ENCODE results near the gene FARP1. TPM values are rescaled to one million over a fixed set of nuclear protein-coding genes. Genes with fewer than 3 reads are reported as not detected.

Gene FARP1
- polyA plus RNA-seq, 1 donor: 73.0 TPM

DNA sequence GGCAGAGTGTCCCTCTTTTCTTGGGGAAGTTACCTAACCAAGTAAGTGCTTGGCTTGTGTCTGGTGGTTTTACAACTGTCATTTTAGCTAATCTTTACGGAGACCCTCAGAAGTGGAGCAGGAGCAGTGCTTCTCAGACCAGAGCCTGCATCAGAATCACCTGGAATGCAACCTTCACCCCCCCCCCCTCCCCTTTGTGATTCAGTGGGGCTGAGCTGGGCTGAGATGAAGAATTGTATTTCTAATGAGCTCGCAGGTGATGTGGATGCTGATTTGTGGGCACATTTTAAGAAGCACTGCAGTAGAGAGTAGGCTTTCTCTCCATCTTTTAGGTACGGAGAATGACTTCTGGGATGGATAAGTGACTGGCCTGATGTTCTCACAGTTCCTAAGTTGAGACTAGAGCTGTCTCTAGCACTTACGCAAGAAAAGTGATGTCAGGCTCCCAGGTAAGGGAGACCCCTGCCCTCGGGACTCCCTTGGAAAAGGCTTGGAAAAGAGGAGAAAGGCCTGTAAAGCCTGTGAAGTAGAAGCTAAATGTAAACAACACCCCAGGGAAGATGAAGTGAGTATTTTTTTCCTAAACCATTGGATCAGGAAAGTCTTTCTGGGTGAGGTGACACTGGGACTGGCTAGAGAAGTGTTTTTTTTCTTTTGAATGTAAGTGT, 57.5 kb downstream of the FARP1 start:
- DNase-seq (ENCODE audit: low read depth): no peak

DNA sequence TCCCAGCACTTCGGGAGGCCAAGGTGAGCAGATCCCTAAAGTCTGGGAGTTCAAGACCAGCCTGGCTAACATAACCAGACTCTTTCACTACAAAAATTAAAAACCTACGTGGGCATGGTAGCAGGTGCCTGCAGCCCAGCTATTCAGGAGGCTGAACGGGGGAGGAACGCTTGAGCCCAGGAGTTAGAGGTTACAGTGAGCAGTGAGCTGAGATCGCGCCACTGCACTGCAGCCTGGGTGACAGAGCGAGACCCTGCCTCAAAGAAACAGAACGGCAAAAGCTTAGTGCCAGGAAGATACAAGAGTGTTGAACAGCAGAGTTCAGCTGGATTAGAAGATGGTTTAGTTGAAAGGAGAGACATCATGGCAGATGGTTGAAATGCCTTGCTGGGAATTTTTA, 58.3 kb downstream of the FARP1 start:
- no peak for DNase-seq (ENCODE audit: low read depth)

DNA sequence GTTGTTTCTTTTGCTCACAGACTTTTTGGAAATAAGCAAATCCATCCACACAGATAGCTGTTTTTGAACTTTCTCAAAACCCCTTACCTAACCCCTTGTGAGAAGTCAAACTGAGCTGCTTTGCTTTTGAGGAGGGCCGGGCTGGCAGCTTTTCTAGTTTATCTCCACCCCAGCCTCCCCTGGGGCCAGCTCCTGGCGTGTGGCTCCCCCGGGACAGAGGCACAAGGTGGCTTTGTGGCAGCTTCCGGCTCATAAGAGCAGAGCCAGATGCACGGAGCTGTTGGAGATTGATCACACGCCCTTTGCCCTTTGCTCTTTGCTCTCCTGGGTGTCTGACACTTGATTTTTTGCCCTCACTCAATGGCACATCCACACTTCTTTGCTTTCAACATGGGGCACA, 59.1 kb downstream of the FARP1 start:
- DNase-seq (ENCODE audit: low read depth): no peak

DNA sequence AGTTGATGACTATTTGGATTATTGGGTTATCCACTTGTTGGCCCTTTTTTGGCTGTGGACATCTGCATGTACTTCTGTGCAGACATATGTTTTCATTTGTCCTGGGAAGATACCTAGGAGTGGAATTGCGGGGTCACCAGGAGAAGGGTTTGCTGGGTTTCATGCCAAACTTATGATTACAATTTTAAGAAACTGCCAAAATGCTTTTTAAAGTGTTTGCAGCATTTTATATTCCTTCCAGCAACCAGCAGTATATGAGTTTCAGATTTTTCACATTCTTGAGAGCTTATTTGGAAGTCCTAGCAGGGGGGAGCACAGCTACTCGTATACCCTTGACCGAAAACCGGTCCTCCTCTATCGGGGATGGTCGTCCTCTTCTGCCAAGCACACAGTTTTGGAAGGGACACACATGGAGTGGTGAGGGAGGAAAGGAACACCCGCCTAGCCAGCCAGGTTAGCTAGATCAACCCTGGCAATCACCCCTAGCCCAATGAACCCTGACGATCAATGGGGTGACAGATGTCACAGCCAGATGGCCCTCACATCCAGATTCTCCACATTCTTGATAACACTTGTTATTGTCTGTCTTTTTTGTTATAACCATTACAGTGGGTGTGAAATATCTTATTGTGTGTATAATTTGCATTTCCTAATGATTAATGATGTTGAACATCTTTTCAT, 60.9 kb downstream of the FARP1 start:
- DNase-seq (ENCODE audit: low read depth): no peak

DNA sequence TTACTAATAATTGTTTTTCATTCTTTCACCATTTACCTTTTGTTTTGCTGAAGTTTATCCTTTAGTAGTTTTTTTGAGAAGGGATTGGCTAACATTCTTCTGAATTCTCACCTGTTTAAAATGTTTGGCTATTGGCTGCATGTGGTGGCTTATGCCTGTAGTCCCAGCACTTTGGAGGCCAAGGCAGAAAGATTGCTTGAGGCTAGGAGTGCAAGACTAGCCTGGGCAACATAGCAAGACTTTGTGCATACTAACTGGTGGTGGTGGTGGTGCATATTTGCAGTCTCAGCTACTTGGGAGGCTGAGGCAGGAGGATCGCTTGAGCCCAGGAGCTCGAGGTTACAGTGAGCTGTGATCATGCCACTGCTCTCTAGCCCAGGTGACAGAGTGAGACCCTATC, 61.7 kb downstream of the FARP1 start:
- no peak for DNase-seq (ENCODE audit: low read depth)

DNA sequence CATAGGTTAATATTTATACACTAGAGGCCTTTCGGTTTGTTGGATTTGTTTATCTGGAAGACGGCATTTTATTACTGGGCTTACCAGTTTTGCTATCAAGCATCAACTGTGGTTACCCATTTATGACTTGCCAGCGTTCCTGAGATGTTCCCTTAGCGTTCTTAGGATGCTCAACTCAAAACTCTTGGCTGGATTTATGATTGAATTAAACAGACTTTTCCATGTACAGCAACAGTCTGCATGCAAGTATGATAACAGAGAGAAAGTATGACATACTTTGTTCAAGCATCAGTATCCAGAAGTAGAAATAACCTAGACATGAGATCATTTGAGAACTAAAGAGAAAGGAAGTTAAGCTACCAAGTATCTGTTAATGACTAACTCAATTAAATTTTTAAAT, 64.1 kb downstream of the FARP1 start:
- DNase-seq (ENCODE audit: low read depth): no peak

DNA sequence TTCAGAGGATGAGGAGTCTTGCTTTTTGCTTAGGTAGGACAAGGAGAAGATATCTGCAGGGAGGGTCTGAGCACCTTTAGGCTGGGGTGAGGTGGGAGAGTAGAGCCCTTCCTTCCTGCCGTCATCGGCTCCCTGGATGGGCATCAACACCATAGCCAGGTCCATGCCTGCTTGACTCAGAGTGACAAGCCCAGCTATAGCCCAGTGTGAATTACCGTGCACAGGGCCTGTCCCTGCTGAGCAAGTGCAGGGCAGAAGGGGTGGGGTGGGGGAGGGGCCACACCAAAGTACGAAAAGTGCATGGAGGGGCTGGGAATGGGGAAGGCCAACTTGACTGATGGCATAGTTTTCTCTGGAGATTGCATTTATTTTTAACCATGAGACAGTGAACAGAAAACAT, 64.5 kb downstream of the FARP1 start:
- no peak for DNase-seq (ENCODE audit: low read depth)

DNA sequence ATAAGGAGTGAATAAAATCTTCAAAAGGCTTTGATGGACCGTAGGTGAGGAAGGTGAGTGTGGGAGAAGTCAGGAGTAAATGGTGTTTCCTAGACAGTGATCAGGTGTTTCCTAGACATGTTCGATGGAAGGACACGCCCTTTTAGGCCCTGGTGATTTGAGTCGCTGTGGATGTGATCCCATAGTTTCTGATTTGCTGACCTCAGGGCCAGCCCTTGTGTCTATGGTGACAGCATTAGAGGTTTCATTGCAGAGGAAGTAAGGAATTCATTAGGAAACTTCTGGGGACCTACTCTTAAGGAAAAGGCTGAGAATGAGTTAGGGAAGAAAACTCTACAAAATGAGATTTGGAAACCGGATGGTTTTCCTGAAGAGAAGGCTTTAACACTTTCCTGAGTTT, 65.7 kb downstream of the FARP1 start:
- no peak for DNase-seq (ENCODE audit: low read depth)

DNA sequence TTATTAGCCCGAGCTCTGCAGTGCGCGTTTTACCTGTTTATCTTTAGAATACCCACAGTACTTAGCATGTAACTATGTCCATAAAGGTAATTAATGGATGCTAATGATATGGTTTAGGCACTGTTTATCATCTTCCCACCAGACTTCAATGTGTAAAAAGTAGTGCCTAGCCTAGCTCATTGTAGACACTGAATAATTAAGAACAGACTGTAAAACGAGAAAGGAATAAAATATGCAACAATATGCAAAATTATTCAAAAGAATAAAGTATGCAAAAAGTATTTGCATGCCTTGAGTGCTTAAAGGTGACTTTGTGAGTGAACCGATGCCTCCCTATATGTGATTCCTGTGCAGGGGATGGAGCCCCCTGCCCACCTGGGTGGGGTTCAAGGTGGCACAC, 69.9 kb downstream of the FARP1 start:
- no peak for DNase-seq (ENCODE audit: low read depth)

DNA sequence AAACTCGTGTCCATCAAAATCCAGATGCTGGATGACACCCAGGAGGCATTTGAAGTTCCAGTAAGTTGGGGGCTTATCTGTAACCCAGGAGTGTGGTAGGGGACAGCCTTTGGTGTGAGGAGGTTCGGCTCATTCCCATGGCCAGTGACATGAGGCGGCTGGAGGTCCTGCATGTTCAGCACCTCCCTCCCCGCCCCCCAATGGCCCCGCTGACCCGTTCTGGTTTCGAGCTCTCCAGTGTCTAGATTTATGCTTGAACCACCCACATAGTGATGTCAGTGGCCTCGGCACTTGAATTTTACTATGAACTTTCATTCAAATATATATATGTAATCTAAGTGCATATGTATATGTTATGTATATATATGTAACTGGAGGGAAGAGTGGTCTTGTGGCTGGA, 70.5 kb downstream of the FARP1 start:
- DNase-seq (ENCODE audit: low read depth): no peak

DNA sequence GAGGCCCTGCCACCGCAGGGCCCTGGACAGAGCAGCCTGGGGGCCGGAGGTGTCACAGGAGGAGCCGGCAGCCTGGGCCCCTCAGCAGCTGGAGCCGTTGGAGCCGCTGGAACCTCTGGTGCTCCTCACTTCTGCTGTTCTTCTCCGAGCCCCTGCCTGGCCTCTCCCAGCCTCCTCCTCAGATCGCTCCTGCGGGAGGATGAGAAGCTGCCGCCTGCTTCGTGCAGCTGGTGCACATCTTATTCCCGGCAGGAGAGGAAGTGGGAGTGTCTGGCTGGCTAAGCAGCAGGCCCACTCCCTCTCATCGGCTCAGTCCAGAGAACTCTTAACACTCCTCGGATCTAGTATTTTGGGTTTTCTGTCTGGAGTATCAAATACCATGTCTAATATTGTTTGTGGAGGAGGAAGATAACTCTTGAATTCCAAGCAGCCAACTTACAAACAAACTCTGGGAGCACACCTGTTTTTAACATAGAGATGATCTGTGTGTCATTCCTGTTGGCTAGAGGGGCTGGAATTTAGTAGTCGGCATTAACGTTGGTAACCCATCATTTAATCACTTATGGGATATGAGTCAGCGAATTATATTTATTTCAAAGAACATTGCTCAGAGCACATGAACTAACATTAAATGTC, 71.2 kb downstream of the FARP1 start:
- no peak for DNase-seq (ENCODE audit: low read depth)

DNA sequence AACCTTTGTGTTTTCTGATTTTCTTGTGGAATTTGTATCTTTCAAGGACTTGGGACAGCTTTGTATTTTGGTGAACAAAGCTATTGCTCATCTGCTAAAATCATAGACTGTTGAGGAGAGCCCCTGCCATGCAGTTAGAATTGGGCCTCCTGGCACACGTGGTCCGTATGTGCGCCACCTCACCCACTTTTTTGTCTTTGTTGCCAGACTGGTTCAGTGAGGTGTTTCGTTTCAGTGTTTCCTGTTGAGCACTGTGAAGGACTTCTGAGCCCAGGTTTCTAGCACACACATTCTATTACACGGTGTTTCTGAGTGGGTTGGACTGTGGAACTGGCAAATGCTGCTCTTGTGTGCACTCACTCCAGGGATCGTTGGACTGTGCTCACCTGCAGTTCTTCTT, 71.8 kb downstream of the FARP1 start:
- no peak for DNase-seq (ENCODE audit: low read depth)

DNA sequence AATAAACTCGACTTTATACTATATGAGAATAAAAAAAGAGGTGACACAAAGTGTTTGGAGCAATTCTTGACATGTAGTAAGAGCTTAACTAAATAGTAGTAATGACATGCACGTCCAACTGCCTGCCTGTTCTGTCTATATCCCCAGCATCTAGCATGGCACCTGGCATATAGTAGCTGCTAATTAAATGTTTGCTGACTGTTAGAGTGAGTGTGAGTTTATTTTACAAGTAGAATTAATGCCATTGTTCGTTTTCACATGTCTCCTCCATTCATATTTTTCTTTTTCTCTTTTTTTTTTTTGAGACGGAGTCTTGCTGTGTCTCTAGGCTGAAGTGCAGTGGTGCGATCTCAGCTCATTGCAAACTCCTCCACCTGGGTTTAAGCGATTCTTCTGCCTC, 72.6 kb downstream of the FARP1 start:
- DNase-seq (ENCODE audit: low read depth): no peak

DNA sequence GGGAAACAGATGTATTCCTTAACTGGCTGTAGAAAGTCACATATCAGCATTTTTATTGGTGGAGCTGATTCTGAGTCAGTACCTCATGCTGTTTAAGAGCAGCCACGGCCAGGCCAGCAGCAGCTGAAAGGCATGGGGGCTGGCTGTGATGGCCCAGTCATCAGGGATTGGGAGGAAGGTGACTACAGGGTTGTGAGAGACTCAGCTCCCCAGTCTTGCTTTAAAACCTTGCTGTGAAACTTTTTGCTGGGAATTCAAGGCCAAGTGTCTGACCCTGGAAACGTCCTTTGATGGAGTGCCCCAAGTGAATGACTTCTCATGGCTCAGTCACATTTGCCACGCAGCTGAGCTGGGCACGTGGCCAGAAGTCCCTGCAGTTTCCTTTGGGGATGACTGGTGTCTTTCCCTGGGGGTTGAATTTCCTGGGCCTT, 73.3 kb downstream of the FARP1 start:
- no peak for DNase-seq (ENCODE audit: low read depth)

DNA sequence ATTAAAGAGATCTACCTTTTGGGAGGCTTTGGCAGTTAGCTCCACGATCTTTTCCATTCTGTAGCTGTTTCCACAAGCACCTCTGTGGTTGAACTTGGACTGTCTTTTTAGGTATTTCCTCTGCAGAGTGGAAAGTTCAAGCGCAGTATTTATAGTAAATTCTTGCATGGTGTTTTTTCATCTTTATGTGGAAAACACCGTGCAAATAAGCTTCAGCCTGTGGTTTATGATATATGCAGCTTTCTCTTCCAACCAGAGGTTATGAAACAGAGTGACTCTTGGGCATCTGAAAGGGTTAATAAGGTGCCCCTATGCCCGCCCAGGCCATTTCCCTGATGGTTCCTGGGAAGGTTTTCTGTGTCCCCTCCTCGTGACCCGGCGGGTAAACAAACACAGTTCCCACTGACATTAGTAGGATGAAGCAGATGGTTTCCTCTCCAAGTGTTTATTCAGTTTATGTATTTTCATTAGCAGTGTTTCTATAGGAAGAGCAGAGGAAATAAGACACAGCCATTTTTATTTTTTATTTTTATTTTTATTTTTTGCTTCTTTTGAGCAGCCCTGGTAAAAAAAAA, 73.9 kb downstream of the FARP1 start:
- DNase-seq (ENCODE audit: low read depth): no peak

DNA sequence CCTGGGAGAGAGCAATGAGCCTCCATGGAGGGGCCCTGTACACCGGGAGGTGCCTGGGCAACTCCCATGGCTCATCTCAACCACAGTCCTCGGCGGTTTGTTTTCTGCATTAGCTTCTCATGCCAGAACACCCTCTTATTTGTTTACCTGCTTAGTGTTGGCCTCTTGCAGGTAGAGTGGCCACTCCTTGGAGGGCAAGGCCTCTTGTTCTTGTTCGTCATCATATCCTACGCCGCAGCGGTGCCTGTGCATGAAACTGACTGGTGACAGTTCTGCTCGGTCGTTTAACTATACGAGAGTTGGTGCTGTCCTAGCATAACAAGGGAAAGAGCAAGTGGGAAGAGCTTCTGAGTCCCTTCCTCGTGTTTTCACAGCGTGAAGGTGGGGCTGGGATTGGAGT, 74.7 kb downstream of the FARP1 start:
- DNase-seq (ENCODE audit: low read depth): no peak

DNA sequence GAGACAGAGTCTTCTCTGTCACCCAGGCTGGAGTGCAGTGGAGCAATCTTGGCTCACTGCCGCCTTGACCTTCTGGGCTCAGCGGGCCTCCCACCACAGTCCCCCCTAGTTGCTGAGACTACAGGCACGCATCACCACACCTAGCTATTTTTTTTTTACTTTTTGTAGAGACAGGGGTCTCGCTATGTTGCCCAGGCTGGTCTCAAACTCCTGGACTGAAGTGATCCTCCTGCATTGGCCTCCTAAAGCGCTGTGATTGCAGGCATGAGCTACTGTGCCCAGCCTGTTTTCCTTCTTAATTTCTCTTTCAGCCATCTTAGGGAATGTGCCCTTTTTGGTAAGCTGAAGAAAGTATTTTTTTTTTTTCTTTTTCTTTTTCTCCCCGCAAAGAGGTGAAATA, 76.8 kb downstream of the FARP1 start:
- no peak for DNase-seq (ENCODE audit: low read depth)

DNA sequence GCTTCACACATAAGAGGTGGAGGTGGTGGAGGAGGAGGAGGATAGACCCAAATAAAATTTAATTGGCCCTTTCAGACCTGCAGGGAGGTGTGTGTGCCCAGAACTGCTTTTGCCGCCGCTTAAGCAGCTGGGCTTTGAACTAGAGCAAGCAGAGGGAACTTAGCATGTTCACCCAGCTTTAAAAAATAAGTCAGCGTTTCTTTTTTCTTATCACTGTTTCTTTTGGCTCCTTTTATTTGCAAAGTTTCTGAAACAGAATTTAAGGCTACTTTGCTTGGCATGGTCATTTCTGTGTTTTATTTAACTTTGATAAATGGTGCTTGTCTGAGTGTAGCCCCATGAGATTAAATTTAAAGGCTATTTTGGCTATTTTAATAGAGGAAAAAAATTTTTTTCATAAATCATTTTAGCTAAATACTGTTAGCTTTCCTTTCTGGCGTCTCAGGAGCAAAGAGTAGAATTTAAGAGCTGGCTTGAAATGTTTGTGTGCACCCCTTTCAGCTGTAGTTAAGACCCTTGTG, 77.4 kb downstream of the FARP1 start:
- DNase-seq (ENCODE audit: low read depth): no peak

DNA sequence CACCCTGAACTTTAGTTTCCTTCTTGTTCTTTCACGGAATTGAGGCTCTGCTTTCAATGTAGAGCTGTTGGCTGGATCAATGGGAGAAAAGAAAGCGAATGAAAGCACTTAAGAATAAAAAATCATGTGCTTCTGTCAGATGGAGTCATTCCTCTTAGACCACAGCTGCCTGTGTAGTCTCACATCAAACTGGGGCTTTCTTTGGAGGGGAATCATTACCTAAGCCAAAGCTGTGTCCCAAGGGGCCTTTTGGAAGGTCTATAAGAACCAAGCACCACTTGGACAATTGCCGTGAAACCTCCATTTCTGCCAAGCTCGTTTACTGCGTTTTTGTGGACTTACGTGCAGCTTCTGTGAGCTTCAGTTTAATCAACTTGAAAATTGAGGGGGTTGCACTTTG, 78.3 kb downstream of the FARP1 start:
- DNase-seq (ENCODE audit: low read depth): peak; percentile 40

DNA sequence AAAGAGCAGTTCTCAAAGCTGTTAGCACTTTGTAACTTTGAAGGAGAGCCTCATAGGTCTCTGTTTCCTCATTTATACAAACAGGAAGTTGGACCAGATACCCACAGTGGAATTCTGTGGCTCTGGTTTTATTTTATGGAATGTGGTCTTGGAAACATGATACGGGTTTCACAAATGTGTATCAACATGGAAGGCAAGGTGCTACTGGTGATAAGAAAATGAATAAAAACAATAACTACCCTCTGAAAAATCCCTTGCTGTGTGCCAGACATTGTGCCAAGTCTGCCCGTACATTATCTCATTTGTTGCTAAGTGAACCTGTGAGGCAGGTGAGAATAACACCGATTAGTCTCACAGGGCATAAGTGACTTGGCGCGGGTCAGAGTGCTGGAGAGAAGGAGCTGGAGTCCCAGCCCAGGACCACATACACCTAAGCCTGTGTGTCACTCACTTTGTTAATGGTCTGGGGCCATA, 79.2 kb downstream of the FARP1 start:
- DNase-seq (ENCODE audit: low read depth): no peak

DNA sequence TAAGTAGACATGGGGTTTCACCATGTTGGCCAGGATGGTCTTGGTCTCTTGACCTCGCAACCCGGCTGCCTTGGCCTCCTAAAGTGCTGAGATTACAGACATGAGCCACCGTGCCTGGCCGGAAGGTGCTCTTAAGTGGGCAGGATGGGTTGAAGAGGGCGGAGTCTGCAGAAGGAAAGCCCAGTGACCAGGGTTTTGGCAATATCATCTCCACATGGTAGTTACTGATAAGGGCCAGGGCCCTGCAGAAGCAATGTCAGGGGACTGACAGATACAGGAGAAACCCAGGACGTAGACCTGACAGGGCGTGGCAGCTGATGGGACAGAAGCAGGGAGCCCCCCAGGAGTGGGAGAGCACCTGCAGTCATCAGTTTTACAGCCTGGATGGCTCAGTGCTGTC, 79.9 kb downstream of the FARP1 start:
- DNase-seq (ENCODE audit: low read depth): no peak

DNA sequence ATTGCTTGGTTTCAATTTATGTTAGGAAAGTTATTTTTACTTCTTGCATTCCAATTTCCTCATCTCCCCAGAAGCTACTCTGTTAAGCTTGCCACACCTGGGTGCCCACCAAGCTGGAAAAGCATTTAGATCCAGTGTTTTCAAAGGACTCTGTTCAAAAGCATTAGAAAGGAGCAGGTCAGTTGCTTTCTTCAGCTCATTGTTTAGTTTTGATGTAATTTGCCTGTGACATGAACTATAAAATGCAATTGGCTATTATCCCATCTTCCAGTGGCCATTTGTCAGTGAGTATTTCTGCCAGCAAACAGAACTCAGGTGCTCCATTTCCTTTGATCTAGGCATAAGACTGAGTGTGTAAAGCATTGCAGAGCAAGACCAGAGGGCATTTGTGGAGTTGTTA, 80.8 kb downstream of the FARP1 start:
- DNase-seq (ENCODE audit: low read depth): no peak

DNA sequence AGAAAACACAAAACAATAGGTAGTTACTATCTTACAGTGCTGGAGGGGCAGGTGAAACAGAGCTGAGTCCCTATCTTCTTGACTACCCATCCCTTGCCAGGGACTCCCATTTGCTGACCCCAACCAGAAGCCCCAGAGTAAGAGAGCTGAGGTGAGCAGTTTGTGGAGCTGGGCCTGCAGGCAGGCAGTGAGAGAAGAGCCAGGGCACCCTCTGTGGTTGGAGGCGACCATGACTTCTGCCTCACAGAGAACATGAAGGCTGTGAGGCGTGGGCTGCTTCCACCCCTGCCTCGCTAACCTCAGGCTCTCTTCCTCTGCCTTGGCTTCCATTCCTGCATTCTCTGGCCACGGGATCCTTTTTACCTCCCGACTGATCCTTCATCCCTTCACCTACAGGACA, 81.7 kb downstream of the FARP1 start:
- no peak for DNase-seq (ENCODE audit: low read depth)
